ENCODE results near the gene POLG2.
A peak's percentile ranks its signal among the peaks of the same experiment; 100 is the strongest.

POLG2 gene

DNA sequence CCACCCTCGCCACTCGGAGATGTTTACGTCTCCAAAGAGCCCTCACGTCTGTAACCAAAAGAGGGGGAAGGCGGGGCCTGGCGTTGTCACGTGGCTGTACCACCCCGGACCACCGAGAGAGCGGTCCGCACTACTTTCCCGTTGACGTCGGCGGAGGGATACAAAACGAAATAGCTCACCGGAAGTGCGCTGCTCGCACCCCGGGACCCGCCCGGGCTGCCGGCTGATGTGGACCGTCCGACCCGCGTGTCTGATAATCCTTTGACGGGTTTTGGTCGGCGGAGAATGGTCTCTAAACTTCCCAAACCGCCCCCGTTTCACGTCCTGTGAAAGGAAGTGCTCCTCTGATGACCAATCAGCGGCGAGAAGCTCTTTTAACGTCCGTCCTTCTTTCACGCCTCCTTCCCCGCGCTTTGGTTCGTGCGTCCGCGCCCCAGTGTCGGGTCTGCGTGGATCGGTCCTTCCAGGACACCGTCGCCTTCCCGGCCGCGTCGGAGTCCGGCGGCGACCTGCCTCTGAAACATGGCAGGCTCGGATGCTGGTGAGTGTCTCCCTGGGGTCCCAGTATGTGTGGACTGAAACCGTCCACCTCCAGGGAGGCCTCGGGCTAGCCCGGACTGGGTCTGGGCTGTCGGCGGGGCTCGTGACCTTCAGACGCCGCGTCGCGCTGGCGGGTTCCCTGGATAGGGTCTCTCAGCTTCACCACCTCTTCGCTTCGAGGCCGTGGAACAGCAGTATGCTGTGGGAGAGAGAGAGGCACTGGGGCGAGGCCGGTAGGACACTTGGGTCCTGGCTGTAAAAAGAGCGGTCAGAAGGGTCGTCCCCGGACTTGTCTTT, 9.9 kb upstream of the POLG2 start, which contains the start of gene CEP95:
Gene CEP95 (plus strand): TSS at position 402 of the 837 bp plus-strand sequence. CDS start 121 bp downstream, at position 523.
- H3K27me3 ChIP-seq (replicated peaks; ENCODE audit: control insufficient read depth, insufficient read depth, low read length, poor library complexity, severe bottlenecking) = no peaks in the 10 kb centered on the region
- H3K36me3 ChIP-seq (ENCODE audit: control insufficient read depth, insufficient read depth, low read length) = peaks cover 50% of the 10 kb centered on the region
- H3K4me3 ChIP-seq (ENCODE audit: insufficient read depth, low read depth, low read length, poor library complexity, severe bottlenecking) = peak within 1 kb of the TSS; percentile 95
- H3K9me3 ChIP-seq (ENCODE audit: control insufficient read depth, low read length) = no peaks in the 10 kb centered on the region
- H3K27ac ChIP-seq (ENCODE audit: insufficient read depth, low read length, poor library complexity, severe bottlenecking) = peak within 1 kb of the TSS; percentile 98
- H3K4me1 ChIP-seq (ENCODE audit: control insufficient read depth, insufficient read depth, low read length, poor library complexity, severe bottlenecking) = peaks cover 34% of the 10 kb centered on the region
- peak; percentile 92 to 93 (median 93) for DNase-seq

DNA sequence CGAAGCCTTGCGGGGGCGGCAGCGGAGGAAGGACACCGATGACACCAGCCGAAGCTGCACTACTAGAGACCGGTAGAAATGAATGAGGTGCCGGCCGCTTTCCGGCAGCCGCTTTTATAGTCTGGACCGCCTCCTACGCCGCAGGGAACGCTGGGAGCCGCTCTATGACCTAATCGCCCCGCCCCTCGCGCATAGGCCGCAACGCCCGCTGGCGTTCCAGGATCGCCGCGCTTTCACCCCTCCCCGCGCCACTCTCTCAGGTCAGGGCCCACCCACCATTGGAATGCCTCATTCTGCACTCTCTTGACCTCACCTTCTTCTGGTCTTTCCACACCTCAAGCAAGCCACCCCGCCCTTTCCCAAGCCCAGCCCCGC, 9.3 kb upstream of the POLG2 start, which contains the start of gene DDX5:
Gene DDX5 (minus strand): TSS at position 89 of the 375 bp plus-strand sequence. CDS start 170 bp downstream, outside the sequence.
- H3K4me1 ChIP-seq (ENCODE audit: control insufficient read depth, insufficient read depth, low read length, poor library complexity, severe bottlenecking) = peaks cover 34% of the 10 kb centered on the region
- DNase-seq = peak; percentile 95 to 97 (median 95)
- peaks cover 54% of the 10 kb centered on the region for H3K36me3 ChIP-seq (ENCODE audit: control insufficient read depth, insufficient read depth, low read length)
- H3K27me3 ChIP-seq (replicated peaks; ENCODE audit: control insufficient read depth, insufficient read depth, low read length, poor library complexity, severe bottlenecking) = no peaks in the 10 kb centered on the region
- peak within 1 kb of the TSS; percentile 95 for H3K4me3 ChIP-seq (ENCODE audit: insufficient read depth, low read depth, low read length, poor library complexity, severe bottlenecking)
- peak within 1 kb of the TSS; percentile 98 for H3K27ac ChIP-seq (ENCODE audit: insufficient read depth, low read length, poor library complexity, severe bottlenecking)
- H3K9me3 ChIP-seq (ENCODE audit: control insufficient read depth, low read length) = no peaks in the 10 kb centered on the region

DNA sequence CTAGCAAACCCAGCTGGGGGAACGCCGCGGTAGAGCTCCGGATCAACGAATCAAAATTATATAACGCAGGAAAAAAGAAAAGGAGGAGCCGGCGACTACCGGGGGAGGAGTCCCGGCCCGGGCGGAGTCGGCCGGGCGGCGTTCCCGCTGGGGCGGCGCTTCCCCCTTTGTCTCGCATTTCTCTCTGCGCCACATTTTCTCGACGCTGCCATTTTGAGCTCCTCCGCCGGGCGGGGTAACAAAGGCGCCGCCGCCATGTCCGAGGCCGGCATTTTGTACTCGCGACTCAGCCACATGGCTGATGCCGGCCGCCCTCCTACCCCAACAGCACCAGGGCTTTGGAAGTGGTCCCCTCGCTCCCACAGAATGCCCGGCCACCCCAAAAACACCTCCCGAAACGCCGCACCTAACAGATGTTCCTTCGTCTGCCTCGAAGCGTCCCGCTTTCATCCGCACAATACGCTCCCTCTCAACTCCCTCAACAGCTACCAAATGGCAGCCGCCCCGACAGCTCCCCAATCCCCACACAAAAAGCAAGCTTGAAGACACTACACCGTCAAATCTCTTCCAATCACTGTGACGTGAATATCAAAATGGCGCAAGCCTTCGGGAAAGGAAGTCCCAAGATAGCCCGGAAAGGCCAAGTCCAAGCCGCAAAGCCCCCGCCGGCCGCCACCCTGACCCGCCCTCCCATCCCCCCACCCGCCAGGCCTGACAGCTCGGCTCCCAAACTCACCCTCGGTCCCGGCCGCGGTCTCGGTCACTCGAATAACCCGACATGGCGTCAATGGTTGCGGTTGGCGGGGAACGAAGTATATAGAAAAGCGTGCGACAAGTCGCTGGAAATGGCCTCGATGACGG, 8.7 kb upstream of the POLG2 start:
- H3K4me1 ChIP-seq (ENCODE audit: control insufficient read depth, insufficient read depth, low read length, poor library complexity, severe bottlenecking) = peaks cover 34% of the 10 kb centered on the region
- no peaks in the 10 kb centered on the region for H3K9me3 ChIP-seq (ENCODE audit: control insufficient read depth, low read length)
- no peaks in the 10 kb centered on the region for H3K27me3 ChIP-seq (replicated peaks; ENCODE audit: control insufficient read depth, insufficient read depth, low read length, poor library complexity, severe bottlenecking)
- H3K27ac ChIP-seq (ENCODE audit: insufficient read depth, low read length, poor library complexity, severe bottlenecking) = peak overlapping the region; percentile 98
- peak; percentile 70 to 79 (median 71) for DNase-seq
- H3K4me3 ChIP-seq (ENCODE audit: insufficient read depth, low read depth, low read length, poor library complexity, severe bottlenecking) = peak overlapping the region; percentile 95
- peaks cover 59% of the 10 kb centered on the region for H3K36me3 ChIP-seq (ENCODE audit: control insufficient read depth, insufficient read depth, low read length)

GRCh38 chr17:64504769-64505339, 8.0 kb upstream of the POLG2 start:
- Histone ChIP-seq H3K9me3 (ENCODE audit: control insufficient read depth, low read length) (no peaks in the 10 kb centered on the region), H3K27ac (ENCODE audit: insufficient read depth, low read length, poor library complexity, severe bottlenecking) (peak overlapping the region; percentile 98), H3K4me1 (ENCODE audit: control insufficient read depth, insufficient read depth, low read length, poor library complexity, severe bottlenecking) (peaks cover 34% of the 10 kb centered on the region), H3K27me3 (replicated peaks; ENCODE audit: control insufficient read depth, insufficient read depth, low read length, poor library complexity, severe bottlenecking) (no peaks in the 10 kb centered on the region), H3K36me3 (ENCODE audit: control insufficient read depth, insufficient read depth, low read length) (peaks cover 59% of the 10 kb centered on the region), H3K4me3 (ENCODE audit: insufficient read depth, low read depth, low read length, poor library complexity, severe bottlenecking) (peak overlapping the region; percentile 95)
- no peak for DNase-seq

GRCh38 chr17:64503821-64504768, 7.2 kb upstream of the POLG2 start:
- Histone ChIP-seq H3K36me3 (ENCODE audit: control insufficient read depth, insufficient read depth, low read length) (peaks cover 65% of the 10 kb centered on the region), H3K27me3 (replicated peaks; ENCODE audit: control insufficient read depth, insufficient read depth, low read length, poor library complexity, severe bottlenecking) (no peaks in the 10 kb centered on the region), H3K4me3 (ENCODE audit: insufficient read depth, low read depth, low read length, poor library complexity, severe bottlenecking) (peak overlapping the region; percentile 95), H3K9me3 (ENCODE audit: control insufficient read depth, low read length) (no peaks in the 10 kb centered on the region), H3K27ac (ENCODE audit: insufficient read depth, low read length, poor library complexity, severe bottlenecking) (peak overlapping the region; percentile 98), H3K4me1 (ENCODE audit: control insufficient read depth, insufficient read depth, low read length, poor library complexity, severe bottlenecking) (peaks cover 33% of the 10 kb centered on the region)
- no peak for DNase-seq

GRCh38 chr17:64503341-64503740, 6.5 kb upstream of the POLG2 start:
- no peaks in the 10 kb centered on the region for H3K27me3 ChIP-seq (replicated peaks; ENCODE audit: control insufficient read depth, insufficient read depth, low read length, poor library complexity, severe bottlenecking)
- no peaks in the 10 kb centered on the region for H3K9me3 ChIP-seq (ENCODE audit: control insufficient read depth, low read length)
- peak overlapping the region; percentile 8 for H3K4me3 ChIP-seq (ENCODE audit: insufficient read depth, low read depth, low read length, poor library complexity, severe bottlenecking)
- peaks cover 28% of the 10 kb centered on the region for H3K4me1 ChIP-seq (ENCODE audit: control insufficient read depth, insufficient read depth, low read length, poor library complexity, severe bottlenecking)
- peak overlapping the region; percentile 32 for H3K27ac ChIP-seq (ENCODE audit: insufficient read depth, low read length, poor library complexity, severe bottlenecking)
- DNase-seq = no peak
- peaks cover 72% of the 10 kb centered on the region for H3K36me3 ChIP-seq (ENCODE audit: control insufficient read depth, insufficient read depth, low read length)

DNA sequence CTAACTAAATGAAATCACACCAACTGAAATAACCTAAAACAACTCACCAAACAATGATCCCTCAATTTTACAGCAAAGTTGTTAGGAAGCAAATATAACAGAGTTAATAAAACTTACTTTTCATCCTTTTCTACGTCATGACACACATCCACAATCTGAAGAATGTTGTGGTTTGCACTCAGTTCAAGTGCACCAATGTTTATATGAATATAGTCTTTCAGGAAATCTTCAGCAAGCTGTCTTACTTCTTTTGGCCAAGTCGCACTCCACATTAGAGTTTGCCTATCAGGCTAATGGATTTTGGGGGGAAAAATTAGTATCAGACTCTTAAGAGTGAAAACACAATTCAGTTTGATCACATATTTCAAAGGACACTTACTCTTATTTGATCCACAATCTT, 6.0 kb upstream of the POLG2 start:
- no peaks in the 10 kb centered on the region for H3K27me3 ChIP-seq (replicated peaks; ENCODE audit: control insufficient read depth, insufficient read depth, low read length, poor library complexity, severe bottlenecking)
- H3K4me1 ChIP-seq (ENCODE audit: control insufficient read depth, insufficient read depth, low read length, poor library complexity, severe bottlenecking) = peaks cover 27% of the 10 kb centered on the region
- H3K4me3 ChIP-seq (ENCODE audit: insufficient read depth, low read depth, low read length, poor library complexity, severe bottlenecking) = no peak overlapping the region
- no peak for DNase-seq
- no peak overlapping the region for H3K27ac ChIP-seq (ENCODE audit: insufficient read depth, low read length, poor library complexity, severe bottlenecking)
- peaks cover 77% of the 10 kb centered on the region for H3K36me3 ChIP-seq (ENCODE audit: control insufficient read depth, insufficient read depth, low read length)
- no peaks in the 10 kb centered on the region for H3K9me3 ChIP-seq (ENCODE audit: control insufficient read depth, low read length)

GRCh38 chr17:64502021-64502420, 5.2 kb upstream of the POLG2 start:
- H3K36me3 ChIP-seq (ENCODE audit: control insufficient read depth, insufficient read depth, low read length) = peaks cover 77% of the 10 kb centered on the region
- no peaks in the 10 kb centered on the region for H3K27me3 ChIP-seq (replicated peaks; ENCODE audit: control insufficient read depth, insufficient read depth, low read length, poor library complexity, severe bottlenecking)
- H3K4me1 ChIP-seq (ENCODE audit: control insufficient read depth, insufficient read depth, low read length, poor library complexity, severe bottlenecking) = peaks cover 32% of the 10 kb centered on the region
- no peak overlapping the region for H3K4me3 ChIP-seq (ENCODE audit: insufficient read depth, low read depth, low read length, poor library complexity, severe bottlenecking)
- no peaks in the 10 kb centered on the region for H3K9me3 ChIP-seq (ENCODE audit: control insufficient read depth, low read length)
- peak overlapping the region; percentile 31 for H3K27ac ChIP-seq (ENCODE audit: insufficient read depth, low read length, poor library complexity, severe bottlenecking)
- DNase-seq = no peak
